ENCODE results near the gene EAF2. TPM values are rescaled to one million over a fixed set of nuclear protein-coding genes. Genes with fewer than 3 reads are reported as not detected.
A peak's percentile ranks its signal among the peaks of the same experiment; 100 is the strongest.
"Not testable (repeated sequence)": the region's sequence is repeated elsewhere in the genome, so short reads cannot be mapped to it uniquely, and the experiment has no call there.

Gene EAF2
- 0.40 and 0.44 TPM in 2 replicates for total RNA-seq

DNA sequence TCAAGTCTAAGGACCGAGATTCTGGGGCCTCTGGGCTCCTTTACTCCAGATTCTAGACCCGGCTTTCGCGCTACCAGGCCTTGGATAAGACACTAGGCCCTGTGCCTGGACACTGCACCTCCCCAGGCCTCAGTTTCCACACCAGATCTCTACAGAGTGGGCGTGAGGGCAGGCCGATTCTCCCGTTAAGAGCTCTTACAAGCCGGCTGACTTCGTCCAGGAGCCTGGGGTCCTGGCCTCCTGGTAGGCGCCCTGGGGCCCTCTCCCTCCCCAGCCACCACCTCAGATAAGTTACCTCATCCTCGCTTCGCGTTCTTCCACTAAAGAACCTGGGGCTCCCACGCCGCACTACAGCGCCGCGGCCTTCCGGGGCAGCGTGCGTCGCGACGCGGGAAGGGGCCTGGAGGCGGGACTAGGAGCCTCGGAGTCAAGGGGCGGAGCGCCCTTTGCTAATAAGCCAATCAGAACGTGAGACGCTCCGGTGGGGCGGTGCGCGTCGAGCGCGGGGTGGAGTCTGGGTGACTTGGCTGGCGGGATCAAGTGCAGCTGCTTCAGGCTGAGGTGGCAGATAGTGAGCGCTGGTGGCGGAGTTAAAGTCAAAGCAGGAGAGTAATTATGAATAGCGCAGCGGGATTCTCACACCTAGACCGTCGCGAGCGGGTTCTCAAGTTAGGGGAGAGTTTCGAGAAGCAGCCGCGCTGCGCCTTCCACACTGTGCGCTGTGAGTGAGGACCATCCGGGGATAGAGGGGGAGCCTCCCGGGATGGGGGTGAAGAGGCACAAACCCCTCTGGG is at the start of gene EAF2, which contains the start of gene IQCB1:
Gene EAF2 (plus strand): TSS at position 539 of the 794 bp plus-strand sequence. CDS start 77 bp downstream, at position 616.
Gene IQCB1 (minus strand): TSS at position 390 of the 794 bp plus-strand sequence. CDS start 6,100 bp downstream, outside the sequence.
- DNase-seq (ENCODE audit: low read depth in 2 of 2), result peak; percentile 95 to 98

DNA sequence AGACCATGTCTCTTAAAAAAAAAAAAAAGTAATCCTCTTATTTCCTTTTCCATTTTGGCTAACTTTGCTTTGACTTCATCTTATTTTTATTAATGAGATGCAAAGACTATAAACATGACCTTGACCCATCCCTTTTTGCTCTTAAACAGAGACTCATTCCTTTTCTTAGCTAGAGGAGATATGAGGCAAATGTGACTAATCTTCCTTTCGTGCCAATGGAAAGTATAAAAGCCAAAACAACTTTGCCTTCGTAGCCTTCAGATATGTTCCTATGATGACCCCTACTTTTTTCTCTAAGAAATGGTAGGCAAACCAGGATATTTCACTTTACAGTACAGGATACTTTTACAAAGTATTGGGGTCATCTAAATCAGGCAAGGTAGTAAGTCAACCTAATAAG is 48.5 kb upstream of the EAF2 start:
- peak in 1 of 2 donors; percentile 85 for DNase-seq (ENCODE audit: low read depth in 2 of 2)

DNA sequence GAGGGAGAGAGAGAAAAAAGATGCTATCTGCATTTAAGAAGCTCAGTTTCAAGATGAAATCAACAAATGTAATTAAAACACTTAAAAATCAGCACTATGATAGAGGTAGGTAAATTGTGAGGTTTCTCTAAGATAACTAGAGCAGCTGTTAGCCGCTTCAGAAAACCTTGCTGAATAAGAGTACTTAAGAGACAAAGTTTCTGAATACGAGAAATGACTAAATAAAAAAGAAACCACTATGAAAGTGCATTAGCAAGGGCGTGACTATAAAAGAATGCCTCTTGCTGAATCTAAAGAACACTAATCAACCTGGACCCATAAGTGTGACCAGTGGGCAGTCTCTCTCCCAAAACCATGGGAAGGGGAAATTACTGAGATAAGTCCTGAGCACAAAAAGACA is 41.9 kb upstream of the EAF2 start:
- DNase-seq (ENCODE audit: low read depth in 2 of 2), result no peak

DNA sequence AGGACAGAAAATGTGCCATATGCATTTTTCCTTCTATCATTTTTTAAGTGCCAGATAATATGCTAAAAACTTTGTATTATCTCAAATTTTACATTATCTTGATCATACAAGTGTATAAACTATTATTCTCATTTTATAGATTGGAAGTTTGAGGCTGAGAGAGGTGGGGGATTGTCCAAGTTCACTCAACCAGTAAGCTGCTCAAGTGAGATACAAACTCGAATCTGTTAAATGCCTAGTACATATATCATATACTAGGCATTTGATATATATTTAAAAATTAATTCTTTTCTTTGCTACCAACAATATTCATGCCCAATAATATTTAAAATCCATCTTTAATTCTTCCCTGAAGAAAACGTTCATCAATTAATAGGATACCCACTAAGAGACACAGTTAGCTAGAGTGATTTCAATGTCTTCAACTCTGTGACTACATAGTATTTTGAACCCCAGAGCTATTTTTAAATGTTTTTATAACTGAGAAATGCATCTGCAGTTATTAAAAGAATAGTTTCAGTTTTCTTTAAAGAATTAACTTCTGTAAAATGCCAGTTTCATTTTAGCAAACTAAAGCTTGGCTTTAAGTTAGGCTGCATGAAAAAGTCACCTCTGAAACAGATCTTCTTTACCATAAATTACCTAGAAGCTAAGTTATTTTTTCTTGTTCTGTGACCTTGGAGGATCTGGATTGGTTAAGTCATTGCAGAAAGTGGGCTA is 40.6 kb upstream of the EAF2 start:
- no peak for DNase-seq (ENCODE audit: low read depth in 2 of 2)

DNA sequence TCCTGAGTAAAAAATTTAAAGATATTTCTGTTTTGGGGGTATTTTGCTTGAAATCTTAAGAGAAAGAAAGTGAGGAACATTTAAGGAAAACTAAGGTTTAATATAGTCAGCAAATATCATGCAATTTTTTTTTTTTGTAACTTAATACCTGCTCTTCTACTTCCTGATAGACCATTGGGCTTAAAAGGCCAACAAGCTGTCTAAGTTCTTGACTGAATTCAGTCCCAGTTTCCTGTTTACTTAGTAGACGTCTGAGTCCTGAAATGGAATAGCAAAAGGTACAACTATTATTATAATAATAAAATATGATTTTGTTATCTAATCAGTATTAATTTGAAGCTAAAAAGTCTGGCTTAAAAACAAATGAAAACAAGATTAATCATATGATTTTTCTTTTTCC is 38.0 kb upstream of the EAF2 start:
- peak in 1 of 2 donors; percentile 57 for DNase-seq (ENCODE audit: low read depth in 2 of 2)

DNA sequence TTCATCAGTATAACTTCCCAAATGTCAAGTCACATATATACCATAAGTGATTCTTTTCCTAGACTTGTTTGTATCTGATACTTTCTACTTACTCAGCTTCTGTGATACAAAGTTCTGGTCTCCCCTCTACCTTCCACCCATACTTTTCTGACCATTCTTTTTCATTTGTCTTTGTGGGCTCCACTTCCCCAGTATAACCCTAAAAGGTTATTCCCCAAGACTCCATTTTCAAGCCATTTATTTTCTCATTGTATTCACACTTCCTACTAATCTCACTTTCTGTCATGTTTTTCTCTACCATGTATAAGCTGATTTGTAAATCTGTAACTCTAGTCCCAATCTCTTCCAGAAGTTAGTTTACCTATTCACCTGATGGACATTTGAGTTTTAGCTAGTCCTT is 34.1 kb upstream of the EAF2 start:
- DNase-seq (ENCODE audit: low read depth in 2 of 2), result no peak

DNA sequence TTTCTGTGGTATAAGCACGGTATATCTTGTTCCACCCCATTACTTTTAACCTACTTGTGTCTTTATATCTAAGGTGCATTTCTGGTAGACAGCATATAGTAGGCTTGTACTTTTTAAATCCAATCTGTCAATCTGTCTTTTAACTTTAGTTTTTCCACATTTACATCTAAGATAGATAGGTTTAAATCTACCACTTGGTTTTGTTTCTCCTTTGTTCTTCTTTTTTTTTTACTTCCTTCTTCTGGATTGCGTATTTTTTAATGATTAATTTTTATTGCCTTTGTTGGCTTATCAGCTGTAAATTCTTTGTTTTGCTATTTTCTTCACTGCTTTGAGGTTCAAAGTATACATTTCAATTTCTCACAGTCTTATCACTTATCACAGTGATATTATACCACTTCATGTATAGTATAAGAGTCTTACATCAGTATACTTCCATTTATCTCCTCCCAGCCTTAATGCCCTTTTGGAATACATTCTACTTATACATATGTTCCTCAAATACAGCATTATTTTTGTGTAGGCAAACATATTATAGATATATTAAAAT is 31.2 kb upstream of the EAF2 start:
- DNase-seq (ENCODE audit: low read depth in 2 of 2), result no peak

DNA sequence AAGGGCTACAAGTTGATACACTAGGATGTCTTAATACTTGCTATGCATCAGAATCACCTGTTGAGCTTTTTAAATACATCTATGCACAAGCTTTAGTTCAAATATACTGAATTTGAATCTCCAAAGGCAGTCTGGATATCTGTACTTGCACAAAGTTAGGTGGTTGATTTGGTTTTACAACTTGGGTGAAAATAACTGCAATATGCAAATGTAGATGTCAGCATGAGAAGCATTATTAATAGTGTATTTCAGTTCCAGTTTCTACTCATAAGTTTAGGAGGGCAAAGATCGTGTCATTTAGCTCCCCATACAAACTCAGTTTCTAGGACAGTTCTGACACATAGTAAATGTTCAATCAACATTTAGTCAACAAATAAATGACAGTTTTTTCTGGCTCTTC is 25.8 kb upstream of the EAF2 start:
- DNase-seq (ENCODE audit: low read depth in 2 of 2), result no peak

DNA sequence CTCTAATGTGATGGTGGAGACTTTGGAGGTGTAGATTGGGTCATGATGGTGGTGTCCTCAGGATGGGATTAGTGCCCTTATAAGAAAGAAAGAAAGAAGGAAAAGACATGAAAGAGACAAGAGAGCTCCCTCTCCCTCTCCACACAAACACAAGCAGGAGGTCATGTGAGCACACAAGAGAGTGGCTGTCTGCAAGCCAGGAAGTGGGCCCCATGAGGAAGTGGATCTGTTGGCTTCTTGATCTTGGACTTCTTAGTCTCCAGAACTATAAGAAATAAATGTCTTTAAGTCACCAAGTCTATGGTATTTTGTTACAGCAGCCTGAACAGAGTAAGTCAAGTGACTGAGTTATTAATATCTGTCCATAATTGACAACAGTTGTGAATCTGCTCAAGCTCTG is 17.3 kb upstream of the EAF2 start:
- DNase-seq (ENCODE audit: low read depth in 2 of 2), result no peak

DNA sequence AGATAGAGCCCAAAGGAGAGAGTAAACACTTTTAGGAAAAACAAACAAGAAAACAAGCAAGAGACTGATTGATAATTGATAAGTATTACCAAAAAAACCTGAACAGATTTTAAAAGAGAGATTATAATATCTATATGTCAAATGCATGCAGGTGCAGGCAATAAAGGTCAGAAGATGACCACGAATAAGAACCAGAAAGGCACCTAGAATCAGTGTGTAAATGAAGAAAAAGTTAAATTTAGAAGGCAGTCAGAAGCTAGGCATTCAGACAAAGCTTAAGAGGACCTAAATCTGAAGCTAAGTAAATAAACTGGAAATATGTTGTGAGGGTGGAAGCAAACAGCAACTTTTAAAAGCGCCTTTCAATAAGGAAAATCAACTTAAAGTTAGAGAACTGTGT is 16.4 kb upstream of the EAF2 start:
- DNase-seq (ENCODE audit: low read depth in 2 of 2), result no peak

DNA sequence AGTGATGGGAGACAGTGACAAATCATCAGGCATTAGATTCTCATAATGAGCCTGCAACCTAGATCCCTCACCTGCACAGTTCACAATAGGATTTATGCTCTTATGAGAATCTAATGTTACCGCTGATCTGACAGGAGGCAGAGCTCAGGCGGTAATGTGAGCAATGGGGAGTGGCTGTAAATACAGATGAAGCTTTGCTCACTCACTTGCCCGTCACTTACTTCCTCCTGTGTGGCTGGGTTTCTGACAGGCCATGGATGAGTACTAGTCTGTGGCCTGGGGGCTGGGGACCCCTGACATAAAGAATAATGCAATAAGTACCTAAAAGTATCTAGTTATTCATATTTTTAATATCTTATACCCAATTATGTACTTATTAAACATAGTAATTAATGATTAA is 15.8 kb upstream of the EAF2 start:
- no peak for DNase-seq (ENCODE audit: low read depth in 2 of 2)

DNA sequence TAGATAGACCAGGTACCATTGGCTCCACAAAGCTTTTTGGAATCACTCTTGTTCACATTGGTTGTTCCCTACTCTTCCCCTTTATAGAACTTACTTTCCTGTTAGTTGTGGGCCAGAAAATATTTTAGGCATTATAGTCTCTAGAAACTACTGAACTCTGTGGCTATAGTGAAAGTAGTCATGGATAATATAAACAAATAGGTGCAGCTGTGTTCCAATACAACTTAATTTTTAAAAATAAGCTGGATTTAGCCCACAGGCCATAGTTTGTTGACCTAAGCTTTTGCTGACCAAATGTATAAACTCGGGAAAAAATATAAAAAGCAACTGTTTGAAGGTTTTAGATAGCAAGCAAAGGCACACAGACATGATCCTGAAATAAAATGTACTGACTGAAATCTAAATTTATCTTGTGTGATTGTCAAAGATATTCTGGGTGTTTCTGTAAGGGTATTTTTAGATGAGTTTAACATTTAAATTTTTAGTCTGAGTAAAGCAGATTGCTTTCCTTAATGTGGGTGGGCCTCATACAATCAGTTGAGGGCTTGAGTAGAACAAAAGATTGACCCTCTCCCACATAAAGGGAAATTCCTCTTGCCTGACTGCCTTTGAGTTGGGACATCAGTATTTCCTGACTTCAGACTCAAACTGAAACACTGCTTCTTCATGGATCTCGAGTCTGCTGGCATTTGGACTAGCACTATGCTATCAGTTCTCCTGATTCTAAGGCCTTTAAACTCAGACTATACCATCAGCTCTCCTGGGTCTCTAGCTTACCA is 13.4 kb upstream of the EAF2 start:
- peak in 1 of 2 donors; percentile 14 for DNase-seq (ENCODE audit: low read depth in 2 of 2)

DNA sequence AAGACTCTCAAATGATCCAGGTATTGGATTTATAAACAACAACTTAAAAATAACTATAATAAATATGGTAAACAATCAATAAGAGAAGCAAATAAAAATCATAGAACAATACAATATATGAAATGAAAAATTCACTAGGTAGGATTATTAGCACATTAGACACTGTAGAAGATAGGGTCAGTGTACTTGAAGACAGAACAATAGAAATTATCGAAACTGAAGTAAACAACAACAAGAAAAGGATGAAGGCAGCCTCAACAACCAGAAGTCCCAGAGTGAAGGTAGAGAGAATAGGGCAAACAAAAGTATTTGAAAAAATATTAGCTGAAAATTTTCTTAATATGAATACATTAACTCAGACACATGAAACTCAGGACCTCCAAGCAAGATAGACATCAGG is 12.0 kb upstream of the EAF2 start:
- DNase-seq (ENCODE audit: low read depth in 2 of 2), result no peak

DNA sequence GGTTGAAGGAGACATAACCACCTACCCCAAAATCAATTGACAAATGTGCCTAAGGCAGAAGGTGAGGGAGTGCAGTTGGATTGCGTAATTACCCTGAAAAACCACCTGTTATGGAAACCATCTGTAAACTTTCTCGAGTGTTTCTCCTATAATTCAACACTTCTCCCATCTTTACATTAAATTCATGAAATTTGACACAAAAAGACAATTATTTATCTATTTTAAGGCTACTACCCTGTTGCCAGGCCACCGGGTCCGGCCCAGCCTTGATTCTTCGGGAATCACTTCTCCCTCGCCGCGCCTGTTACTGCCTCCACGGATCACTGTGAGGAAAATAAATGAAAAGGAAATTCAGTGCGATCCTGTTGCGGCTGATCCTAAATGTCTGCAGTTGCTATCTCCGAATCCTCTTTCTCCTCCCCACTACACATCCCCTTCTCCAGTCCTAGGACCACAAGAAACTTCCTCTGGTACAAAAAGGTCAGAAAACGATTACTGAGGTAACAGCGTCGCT is 795 bp upstream of the EAF2 start:
- DNase-seq (ENCODE audit: low read depth in 2 of 2), result peak in 1 of 2 donors; percentile 26

DNA sequence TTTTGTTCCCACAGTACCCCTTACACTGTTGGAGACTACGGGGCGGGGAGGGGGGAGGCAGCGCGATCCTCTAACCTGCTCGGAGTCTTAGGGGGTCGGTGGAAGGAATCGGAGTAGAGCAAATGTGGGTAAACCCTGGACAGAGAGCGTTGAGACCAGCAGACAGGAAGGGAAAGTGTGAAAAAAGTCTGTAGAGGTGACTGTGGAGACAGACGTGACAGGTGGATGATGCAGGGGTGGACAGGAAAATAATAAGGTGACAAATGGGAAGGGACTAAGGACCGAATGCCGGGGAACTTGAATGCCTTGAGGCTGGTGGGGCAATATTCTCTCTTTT is 424 bp downstream of the EAF2 start:
- DNase-seq (ENCODE audit: low read depth in 2 of 2), result peak in 1 of 2 donors; percentile 1

DNA sequence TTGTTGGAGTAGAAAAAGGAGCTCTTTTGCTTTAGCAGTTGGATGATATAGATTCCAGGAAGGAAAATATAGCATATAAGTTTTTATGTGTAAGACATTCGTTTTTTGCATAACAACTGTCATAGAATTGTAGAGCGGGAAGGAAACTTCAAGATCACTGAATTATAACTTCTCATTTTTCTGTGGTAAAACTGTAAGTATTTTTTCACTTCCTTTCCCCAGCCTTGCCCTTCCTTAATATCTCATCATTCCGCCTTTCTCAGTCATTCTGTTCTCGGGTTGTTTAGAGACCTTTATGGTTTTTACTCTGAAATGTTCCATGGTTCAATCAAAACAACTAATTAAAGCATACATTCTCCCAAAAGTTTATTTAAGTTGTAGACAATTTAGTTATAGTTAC is 1.1 kb downstream of the EAF2 start:
- DNase-seq (ENCODE audit: low read depth in 2 of 2), result no peak

DNA sequence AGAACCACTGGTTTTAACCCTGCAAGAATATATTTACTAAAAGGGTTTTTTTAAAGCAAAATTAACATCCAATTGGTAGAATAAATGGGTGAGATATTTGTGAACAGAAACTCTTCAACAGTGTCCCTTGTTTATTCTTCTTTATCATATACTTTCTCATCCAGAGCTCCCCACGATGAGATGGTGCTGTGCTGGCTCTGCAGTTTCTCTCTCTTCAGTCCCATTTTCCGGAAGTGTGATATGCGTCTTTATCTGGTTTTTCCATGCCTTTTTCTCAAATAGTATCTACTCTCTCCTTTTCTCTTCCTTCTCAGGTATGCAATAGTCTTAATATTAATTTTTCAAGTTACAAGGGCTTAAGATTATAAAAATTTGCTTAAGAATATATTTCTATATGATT is 1.5 kb downstream of the EAF2 start:
- DNase-seq (ENCODE audit: low read depth in 2 of 2), result no peak

DNA sequence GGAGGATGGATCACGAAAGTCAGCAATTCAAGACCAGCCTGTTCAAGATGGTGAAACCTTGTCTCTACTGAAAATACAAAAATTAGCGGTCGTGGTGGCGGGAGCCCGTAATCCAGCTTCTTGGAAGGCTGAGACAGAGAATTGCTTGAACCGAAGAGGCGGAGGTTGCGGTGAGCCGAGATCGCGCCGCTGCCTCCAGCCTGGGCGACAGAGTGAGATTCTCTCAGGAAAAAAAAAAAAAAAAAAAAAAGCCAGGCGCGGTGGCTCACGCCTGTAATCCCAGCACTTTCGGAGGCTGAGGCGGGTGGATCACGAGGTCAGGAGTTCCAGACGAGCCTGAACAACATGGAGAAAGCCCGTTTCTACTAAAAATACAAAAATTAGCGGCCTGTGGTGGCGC is 5.0 kb downstream of the EAF2 start:
- no peak for DNase-seq (ENCODE audit: low read depth in 2 of 2)

DNA sequence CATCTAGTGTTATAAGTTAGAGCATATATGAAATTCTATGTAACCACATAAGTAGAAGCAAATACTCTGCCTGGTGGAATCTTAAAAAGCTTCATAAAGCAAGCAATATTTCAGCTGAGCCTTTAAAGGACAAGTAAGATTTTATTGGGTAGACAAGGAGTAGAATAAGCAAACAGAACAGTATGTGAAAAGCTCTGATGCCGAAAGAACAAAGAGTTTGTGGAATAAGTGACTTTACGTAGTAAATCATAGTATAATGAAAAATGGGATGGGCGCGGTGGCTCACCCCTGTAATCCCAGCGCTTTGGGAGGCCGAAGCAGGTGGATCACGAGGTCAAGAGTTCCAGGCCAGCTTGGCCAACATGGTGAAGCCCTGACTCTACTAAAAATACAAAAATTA is 9.9 kb downstream of the EAF2 start:
- no peak for DNase-seq (ENCODE audit: low read depth in 2 of 2)

DNA sequence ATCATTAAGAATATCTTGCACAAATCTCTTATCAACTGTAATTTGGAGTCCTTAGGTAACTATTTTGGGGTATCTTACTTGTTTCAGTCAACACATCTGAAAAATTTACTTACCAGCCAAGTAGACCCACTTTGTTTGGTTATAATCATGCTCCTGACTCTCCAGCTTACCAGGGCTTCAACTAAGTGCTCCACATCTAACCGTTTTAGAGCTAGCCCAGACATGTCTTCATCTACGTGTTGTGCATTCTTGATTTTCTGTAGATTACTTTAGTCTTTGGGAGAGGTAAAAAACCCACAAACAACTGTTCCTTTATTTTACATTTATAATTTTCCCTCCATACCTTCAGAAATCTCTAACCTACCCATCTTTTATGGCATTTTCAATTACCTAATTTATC is 17.2 kb downstream of the EAF2 start:
- DNase-seq (ENCODE audit: low read depth in 2 of 2), result no peak

DNA sequence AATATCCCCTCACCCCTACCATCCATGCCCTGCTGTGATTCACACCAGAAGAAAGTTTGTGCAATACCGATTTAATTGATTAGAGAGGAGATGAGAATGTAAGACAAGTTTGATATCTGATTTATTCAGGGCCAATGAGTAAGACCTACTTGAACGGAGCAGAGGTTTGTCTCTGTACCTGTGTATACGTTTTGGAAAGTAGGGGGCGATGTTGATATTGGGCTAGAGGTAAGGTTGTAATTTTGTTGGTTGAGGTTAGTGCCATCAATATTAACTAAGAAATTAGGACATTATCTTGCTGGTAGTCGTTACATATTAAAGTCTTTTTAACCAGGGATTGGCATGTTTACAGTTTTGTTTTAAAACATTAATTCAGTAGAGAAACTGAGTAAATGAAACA is 20.5 kb downstream of the EAF2 start:
- DNase-seq (ENCODE audit: low read depth in 2 of 2), result peak; percentile 1 to 16

DNA sequence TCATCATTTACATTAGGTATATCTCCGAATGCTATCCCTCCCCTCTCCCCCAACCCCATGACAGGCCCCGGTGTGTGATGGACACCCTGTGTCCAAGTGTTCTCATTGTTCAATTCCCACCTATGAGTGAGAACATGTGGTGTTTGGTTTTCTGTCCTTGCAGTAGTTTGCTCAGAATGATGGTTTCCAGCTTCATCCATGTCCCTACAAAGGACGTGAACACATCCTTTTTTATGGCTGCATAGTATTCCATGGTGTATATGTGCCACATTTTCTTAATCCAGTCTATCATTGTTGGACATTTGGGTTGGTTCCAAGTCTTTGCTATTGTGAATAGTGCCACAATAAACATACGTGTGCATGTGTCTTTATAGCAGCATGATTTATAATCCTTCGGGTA is 22.8 kb downstream of the EAF2 start:
- not testable (repeated sequence) for DNase-seq (ENCODE audit: low read depth in 2 of 2)
